Measurements from ENCODE around the gene AP2A2.

- no peak for TF ChIP-seq POLR2A (IDR thresholded peaks at IDR 0.05)
- peak in 1 of 3 donors; percentile 52 for TF ChIP-seq POLR2AphosphoS5 (IDR thresholded peaks at IDR 0.05)
Measured at GRCh38 chr11:1031121-1031899, 105.6 kb downstream of the AP2A2 start.

Measured in stomach (tissue), 4 donors.